GM18858 (cell line): ENCODE data around the gene CRYBB2.
"Not testable (repeated sequence)": the region's sequence is repeated elsewhere in the genome, so short reads cannot be mapped to it uniquely, and the experiment has no call there.

Experiments
- ATAC-seq: cut with Tn5 transposase; IDR thresholded peaks from one replicate; pipeline ENCODE4 v1.9.1; 2021; ENCODE audit not compliant: unreplicated experiment

CRYBB2 gene

GRCh38 chr22:25232301-25232700 is 12.9 kb downstream of the CRYBB2 start:
- no peak for ATAC-seq

GRCh38 chr22:25233706-25234105 is 14.3 kb downstream of the CRYBB2 start:
- not testable (repeated sequence) for ATAC-seq

- ATAC-seq = no peak
These were observed 16.3 kb downstream of the CRYBB2 start for GRCh38 chr22:25235547-25236290.

GRCh38 chr22:25236417-25236816 is 17.0 kb downstream of the CRYBB2 start:
- no peak for ATAC-seq

- no peak for ATAC-seq
These were observed 18.1 kb downstream of the CRYBB2 start for GRCh38 chr22:25237503-25237902.

- not testable (repeated sequence) for ATAC-seq
These were observed 18.6 kb downstream of the CRYBB2 start for GRCh38 chr22:25238058-25238457.

GRCh38 chr22:25255169-25255568 is 35.7 kb downstream of the CRYBB2 start:
- not testable (repeated sequence) for ATAC-seq

- not testable (repeated sequence) for ATAC-seq
These were observed 48.1 kb downstream of the CRYBB2 start for GRCh38 chr22:25267567-25267966.

- ATAC-seq = not testable (repeated sequence)
These were observed 49.5 kb downstream of the CRYBB2 start for GRCh38 chr22:25268902-25269301.

- ATAC-seq = not testable (repeated sequence)
These were observed 50.6 kb downstream of the CRYBB2 start for GRCh38 chr22:25270061-25270460.

- not testable (repeated sequence) for ATAC-seq
These were observed 53.8 kb downstream of the CRYBB2 start for GRCh38 chr22:25273231-25273630.

- not testable (repeated sequence) for ATAC-seq
These were observed 54.5 kb downstream of the CRYBB2 start for GRCh38 chr22:25273928-25274327.

GRCh38 chr22:25280118-25280517 is 60.7 kb downstream of the CRYBB2 start:
- ATAC-seq = not testable (repeated sequence)
